ENCODE data around the gene STAT3.

DNA sequence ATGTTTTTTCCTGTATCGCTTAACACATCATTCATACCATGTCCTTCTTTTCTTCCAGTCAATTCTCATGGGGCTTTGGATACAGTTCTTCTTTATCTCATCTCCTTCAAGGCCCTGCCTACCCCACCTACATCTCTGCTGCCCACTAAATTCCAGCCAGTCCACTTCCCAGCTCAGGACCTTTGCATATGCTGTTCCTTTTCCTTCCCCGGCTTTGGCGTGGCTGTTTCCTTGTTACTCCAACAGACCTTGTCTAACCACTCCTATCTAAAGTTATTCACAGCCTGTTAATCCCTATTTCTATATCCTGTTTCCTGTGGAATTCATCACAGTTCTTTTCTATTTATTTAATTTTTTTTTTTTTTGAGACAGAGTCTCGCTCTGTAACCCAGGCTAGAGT, 6.6 kb upstream of the STAT3 start:
- TF ChIP-seq, protein P1, sequence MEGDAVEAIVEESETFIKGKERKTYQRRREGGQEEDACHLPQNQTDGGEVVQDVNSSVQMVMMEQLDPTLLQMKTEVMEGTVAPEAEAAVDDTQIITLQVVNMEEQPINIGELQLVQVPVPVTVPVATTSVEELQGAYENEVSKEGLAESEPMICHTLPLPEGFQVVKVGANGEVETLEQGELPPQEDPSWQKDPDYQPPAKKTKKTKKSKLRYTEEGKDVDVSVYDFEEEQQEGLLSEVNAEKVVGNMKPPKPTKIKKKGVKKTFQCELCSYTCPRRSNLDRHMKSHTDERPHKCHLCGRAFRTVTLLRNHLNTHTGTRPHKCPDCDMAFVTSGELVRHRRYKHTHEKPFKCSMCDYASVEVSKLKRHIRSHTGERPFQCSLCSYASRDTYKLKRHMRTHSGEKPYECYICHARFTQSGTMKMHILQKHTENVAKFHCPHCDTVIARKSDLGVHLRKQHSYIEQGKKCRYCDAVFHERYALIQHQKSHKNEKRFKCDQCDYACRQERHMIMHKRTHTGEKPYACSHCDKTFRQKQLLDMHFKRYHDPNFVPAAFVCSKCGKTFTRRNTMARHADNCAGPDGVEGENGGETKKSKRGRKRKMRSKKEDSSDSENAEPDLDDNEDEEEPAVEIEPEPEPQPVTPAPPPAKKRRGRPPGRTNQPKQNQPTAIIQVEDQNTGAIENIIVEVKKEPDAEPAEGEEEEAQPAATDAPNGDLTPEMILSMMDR (IDR thresholded peaks at IDR 0.05): no peak
- TF ChIP-seq POLR2A (IDR thresholded peaks at IDR 0.05): no peak
